ENCODE data around the gene CCDC136.

GRCh38 chr7:128811631-128812430 is 20.1 kb downstream of the CCDC136 start:
- no peak for TF ChIP-seq CTCF (IDR thresholded peaks at IDR 0.05)
- TF ChIP-seq POLR2AphosphoS5 (IDR thresholded peaks at IDR 0.05): no peak

Data from breast epithelium (tissue), 3 donors.